Endothelial cell of umbilical vein (primary cell): Measurements from ENCODE around the gene BCL11A.

ENCODE experiments used
- CTCF ChIP-seq, 2 donors: IDR thresholded peaks; 1 replicate in 1 of 2; 2 replicates in 1 of 2; pipeline ENCODE4 v1.5.1; 2011; ENCODE audit warnings: low read length in 2 of 2, mild to moderate bottlenecking in 2 of 2, moderate library complexity in 2 of 2, control low read depth in 1 of 2, inconsistent platforms in 1 of 2, low read depth in 1 of 2; ENCODE audit not compliant: insufficient read depth in 1 of 2; ENCODE audit errors: extremely low read depth in 1 of 2
- EZH2 ChIP-seq: IDR thresholded peaks from 2 replicates; pipeline ENCODE4 v1.6.1; 2012; ENCODE audit warnings: borderline replicate concordance, low read depth, mild to moderate bottlenecking, moderate library complexity, low read length, inconsistent platforms; ENCODE audit not compliant: severe bottlenecking
- MAX ChIP-seq: IDR thresholded peaks from 2 replicates; pipeline ENCODE4 v1.6.1; 2011; ENCODE audit not compliant: insufficient read depth, insufficient read length

- TF ChIP-seq CTCF (IDR thresholded peaks at IDR 0.05; ENCODE audit: extremely low read depth in 1 of 2, insufficient read depth in 1 of 2, low read depth in 1 of 2, low read length in 2 of 2): no peak
- TF ChIP-seq MAX: no peak
- no peak for TF ChIP-seq EZH2
Measured at GRCh38 chr2:60509066-60509465, 44.4 kb downstream of the BCL11A start.
